Activated gamma-delta T cell treated with anti-CD3 and anti-CD28 coated beads, Interleukin-2, amount 50 U/mL, for 16 hours (primary cell): ENCODE results near the gene ITPR3.

ENCODE experiments used
- DNase-seq: peaks from one replicate; pipeline ENCODE4 v3.0.0-alpha.2; 2020; ENCODE audit warnings: low read depth

The ITPR3 gene

DNA sequence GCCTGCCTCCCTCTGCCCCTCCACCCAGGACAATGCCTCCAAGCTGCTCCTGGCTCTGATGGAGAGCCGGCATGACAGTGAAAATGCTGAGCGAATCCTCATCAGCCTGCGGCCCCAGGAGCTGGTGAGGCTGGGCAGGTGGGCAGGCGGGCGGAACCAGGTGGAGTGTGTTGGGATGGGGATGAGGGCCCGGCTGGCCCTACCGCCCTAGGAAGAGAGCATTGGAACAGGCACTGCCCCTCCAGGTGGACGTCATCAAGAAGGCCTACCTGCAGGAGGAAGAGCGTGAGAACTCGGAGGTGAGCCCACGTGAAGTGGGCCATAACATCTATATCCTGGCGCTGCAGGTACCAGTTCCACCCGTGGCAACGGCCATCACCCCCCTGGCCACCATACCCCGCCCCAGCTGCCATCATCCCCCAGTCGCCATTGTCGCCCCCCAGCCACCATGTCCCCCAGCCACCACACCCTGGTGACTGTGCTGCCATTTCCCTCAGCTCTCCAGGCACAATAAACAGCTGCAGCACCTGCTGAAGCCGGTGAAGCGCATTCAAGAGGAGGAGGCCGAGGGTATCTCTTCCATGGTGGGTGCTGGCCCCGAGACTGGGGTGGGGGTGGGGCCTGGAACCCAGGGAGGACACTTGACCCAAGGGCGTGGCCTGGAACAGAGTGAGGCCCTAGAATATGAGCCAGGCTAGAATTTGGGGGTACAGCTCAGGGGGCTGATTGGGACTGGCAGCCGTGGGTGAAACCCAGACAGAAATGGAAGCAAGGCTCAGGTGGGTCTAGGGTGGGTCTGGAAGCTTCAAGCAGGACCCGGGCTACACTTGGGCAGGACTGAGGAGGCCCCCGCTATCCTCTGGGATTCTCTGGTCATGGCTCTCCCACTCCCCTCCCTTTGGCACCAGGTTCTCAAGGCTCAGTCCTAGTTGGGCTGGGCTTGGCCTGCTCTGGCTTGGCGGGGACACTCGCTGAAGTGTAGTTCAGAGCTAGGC is 66.2 kb downstream of the ITPR3 start:
- DNase-seq = no peak

DNA sequence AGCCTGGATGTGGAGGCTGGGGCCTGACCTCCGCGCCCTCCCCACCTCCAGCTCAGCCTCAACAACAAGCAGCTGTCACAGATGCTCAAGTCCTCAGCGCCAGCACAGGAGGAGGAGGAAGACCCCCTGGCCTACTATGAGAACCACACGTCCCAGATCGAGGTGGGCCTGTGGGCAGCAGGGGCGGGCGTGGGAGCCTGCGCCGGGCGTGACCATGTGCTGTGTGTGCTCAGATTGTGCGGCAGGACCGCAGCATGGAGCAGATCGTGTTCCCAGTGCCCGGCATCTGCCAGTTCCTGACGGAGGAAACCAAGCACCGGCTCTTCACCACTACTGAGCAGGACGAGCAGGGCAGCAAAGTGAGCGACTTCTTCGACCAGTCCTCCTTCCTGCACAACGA is 66.9 kb downstream of the ITPR3 start:
- DNase-seq = no peak

DNA sequence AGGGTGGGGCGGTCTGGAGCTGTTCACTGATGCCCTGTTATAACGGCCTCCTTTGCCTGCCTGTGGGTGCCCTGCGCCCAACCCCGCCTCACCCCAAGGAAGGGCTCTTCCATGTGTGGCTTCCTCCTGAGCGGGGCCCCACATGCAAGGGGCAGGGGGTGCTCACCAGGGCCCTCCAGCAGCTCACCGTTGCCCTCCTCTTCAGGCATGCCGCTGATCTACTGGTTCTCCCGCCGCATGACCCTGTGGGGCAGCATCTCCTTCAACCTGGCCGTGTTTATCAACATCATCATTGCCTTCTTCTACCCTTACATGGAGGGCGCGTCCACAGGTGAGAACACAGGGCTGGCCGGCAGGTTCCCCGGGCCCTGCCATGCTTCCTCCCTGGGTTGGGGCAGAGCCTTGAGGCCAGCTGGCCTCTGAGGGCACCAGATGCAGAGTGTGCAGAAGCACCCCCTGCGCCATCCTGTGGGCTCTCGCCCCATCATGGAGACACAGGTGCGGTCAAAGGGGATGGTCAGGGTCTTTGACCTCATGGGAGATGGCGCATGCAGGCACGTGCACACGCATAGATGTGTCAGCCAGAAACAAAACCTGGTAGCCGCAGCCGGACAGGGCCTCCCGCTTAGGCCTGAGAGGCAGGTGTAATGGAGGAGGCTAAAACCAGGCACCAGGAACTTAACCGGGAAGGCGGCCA is 67.5 kb downstream of the ITPR3 start:
- DNase-seq = no peak

DNA sequence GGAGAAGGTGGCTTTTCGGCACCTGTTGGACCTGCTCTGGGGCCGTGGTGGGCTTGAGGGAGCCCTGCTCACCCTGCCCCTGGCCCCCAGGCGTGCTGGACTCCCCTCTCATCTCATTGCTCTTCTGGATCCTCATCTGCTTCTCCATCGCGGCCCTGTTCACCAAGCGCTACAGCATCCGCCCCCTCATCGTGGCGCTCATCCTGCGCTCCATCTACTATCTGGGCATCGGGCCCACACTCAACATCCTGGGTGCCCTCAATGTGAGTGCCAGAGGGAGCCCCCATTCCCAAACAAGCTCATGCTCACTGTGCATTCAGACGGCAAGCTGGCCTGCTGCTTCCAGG is 68.0 kb downstream of the ITPR3 start:
- no peak for DNase-seq

DNA sequence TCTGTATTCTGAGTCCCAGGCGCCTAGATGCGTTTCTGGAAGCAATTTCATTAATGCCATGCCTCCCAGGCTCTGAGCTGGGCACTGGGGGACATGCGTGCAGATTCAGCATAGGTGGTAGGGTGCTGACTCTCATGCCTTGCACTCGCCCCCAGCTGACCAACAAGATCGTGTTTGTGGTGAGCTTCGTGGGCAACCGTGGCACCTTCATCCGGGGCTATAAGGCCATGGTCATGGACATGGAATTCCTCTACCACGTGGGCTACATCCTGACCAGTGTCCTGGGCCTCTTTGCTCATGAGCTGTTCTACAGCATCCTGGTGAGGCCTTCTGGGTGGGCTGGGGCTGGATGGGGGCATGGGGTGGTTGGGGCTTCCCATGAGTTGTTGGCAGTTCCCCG is 68.8 kb downstream of the ITPR3 start:
- DNase-seq = no peak

DNA sequence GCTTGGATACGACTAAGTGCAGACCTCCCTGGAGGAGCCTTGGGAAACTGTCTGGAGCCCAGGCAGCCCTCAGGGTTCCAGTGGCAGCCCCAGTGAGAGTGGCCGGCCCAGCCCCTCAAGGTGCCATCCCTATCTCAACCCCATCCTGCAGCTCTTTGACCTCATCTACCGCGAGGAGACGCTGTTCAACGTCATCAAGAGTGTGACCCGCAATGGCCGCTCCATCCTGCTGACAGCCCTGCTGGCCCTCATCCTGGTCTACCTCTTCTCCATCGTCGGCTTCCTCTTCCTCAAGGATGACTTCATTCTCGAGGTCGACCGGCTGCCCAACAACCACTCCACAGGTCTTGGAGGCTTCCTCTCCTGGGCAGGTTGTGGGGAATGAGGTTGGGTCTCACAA is 69.6 kb downstream of the ITPR3 start:
- no peak for DNase-seq

DNA sequence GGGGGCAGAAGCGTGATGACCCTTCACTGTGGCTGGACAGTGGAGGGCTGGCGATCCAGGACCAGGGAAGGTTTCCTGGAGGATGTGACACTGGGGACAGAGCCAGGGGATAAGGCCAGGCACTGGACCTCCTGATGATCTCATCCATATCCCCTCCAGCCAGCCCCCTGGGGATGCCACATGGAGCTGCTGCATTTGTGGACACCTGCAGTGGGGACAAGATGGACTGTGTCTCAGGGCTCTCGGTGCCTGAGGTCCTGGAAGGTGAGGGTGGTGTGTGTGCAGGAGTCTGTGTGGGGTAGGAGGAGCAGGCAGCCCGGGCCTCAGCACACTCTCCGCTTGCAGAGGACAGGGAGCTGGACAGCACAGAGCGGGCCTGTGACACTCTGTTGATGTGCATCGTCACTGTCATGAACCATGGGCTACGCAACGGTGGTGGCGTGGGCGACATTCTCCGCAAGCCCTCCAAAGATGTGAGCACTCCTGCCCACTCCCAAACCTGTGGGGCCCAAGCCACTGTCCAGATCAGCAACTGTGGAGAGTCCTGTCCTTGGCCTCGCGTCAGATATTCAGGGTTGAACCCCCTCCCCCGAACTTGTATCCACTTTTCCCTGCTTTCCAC is 70.4 kb downstream of the ITPR3 start:
- DNase-seq = no peak

DNA sequence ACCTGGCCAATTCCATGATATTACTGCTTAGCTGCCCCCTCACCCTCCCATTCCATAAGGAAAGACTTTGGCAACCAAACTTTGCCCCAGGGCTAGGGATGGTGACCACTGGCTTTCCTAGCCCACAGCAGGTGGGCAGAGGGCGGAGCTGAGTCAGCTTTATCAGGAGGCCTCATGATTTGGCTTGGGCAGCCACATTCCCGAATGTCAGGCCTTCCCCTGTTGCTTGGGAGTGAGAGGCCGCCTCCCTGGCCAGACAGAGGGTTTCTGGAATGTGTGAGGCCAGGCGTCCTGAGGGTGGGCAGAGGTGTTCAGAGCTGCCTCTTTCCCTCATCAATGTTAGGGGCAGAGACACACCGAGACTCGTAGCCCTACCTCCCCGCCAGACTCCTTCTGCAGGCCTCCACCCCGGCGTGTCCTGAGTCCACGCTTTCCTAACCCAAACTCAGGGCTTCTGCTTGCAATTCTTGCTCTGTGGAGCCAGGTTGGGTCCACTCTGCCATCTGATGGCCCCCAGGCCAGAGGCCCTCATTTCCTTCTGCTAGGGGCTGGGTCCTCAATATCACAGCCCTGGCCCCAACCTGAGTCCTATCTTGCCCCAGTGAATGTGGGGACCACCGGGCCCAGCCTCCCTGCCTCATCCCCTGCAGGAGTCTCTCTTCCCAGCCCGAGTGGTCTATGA is 71.1 kb downstream of the ITPR3 start:
- no peak for DNase-seq

DNA sequence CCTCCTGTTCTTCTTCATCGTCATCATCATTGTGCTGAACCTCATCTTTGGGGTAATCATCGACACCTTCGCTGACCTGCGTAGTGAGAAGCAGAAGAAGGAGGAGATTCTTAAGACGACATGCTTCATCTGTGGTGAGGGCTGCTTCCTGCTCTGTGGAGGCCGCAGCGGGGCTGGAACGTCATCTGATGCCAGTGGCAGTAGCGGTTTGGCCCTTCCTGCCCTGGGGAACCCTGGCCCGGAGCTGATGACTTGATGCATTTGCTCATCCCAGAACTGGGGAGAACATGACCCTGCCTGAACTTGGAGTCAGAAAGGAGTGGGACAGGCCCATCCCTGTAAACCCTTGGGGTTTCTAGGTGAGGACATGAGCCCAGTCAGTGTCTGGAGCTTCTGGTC is 71.6 kb downstream of the ITPR3 start:
- DNase-seq = peak; percentile 47

DNA sequence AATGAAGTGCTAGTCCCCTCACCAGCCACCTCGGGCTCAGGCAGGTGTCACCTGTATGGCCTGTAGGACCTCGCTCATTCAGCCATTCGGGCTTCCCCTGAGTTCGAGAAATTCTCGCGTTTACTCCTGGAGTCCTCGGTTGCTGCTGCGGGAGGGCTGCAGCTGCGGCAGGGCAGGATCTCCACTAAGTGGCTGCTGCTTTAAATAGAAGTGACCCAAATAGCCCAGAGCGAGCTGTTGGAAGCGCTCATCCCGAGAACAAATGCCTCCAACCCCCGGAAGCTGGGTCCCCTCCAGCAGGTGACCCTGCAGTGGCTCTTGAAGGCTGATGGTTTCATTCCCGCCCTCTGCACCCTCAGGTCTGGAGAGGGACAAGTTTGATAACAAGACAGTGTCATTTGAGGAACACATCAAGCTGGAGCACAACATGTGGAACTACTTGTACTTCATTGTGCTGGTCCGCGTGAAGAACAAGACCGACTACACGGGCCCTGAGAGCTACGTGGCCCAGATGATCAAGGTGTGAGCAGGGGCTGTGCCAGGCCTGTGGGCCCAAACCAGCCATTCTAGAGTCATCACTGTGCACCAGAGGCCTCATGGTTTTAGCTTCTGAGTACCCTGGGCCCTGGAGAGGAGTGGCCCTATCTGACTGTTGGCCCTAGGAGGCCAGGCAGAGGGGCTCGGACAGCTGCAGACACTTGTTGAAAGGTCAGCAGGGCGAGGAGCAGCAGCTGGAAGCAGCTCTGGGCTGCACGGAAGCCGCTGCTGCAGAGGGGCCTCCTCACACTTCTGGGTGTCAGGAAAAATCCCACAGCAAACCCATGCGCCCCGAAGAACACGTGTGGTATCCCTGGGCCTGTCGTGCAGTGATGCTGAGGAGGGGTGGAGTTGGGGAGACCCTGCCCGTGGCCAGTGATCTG is 72.3 kb downstream of the ITPR3 start:
- no peak for DNase-seq

DNA sequence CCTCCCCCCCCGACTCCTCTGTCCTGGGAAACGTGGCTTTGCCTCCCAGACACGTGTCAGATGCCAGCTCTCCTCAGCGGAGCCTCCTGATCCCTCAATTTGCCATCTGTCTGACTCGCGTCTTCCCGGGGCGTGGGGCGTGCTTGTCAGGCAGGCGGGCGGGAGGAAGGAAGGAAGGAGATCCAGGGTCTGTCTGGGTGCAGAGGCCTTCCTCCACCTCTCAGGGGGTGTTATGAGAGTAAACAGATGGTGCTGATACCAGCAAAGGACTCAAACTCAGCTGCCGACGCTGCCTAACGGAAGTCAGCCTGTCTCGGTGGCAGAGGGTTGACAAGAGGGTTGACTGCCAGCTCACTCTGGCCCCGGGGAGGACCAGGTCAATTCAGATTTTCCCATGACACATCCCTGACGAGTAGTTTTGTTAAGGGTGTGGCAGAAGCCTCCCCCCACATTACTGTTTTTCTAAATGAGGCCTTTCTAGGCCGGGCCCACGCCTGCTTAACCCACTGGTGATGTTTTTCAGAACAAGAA is 73.3 kb downstream of the ITPR3 start:
- DNase-seq = peak; percentile 45

DNA sequence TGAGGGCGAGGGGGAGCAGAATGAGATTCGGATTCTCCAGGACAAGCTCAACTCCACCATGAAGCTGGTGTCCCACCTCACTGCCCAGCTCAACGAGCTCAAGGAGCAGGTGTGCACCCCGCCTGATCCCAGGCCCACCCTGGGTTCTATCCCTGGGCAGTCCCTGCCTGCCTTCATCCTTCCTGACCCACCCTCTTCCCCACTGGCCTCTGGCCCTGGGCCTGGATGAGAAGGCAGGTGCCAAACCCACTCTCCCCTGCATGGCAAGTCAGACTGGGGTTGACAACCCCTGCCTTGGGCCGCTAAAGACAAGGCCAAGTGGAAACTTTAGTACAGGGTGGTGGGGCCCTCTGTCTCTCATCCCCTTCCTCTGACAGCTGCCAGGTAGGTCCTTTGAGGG is 73.9 kb downstream of the ITPR3 start:
- DNase-seq = no peak

DNA sequence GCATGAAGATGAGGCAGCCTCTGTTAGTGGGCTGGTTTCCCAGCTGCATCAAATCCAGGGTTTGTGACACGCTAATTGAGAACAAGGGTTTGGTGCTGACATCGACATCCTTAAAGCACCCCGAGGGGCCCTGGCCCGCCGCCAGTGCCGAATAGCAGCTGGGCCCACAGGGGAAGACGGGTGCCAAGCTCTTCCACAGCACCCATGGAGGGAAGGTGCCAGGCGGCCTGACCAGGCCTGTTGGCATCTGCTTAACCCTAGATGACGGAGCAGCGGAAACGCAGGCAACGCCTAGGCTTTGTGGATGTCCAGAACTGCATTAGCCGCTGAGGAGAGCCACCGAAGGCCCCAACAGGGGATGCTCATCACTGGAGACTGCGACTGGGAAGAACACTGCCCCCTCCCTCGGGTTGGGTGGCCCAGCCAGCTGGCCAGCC is 74.3 kb downstream of the ITPR3 start:
- no peak for DNase-seq

DNA sequence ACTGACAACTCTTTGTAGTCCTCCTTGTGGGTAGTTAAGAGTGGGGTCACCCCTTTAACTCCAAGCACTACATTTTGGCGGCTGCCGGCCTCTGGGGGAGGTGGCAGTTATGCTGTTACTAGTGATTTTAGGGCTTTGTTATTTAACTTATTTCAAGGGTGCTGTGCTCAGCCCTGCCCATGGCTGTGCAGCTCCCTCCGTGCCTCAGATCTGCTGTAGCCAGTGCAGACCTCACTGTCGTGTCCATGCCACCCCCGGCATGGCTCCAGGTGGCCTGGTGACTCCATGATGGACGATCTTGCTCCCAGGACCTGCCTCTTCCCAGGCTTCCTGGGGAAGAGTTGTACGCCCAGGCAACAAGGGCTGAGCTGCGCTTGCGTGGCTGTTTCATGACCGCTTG is 75.0 kb downstream of the ITPR3 start:
- no peak for DNase-seq

DNA sequence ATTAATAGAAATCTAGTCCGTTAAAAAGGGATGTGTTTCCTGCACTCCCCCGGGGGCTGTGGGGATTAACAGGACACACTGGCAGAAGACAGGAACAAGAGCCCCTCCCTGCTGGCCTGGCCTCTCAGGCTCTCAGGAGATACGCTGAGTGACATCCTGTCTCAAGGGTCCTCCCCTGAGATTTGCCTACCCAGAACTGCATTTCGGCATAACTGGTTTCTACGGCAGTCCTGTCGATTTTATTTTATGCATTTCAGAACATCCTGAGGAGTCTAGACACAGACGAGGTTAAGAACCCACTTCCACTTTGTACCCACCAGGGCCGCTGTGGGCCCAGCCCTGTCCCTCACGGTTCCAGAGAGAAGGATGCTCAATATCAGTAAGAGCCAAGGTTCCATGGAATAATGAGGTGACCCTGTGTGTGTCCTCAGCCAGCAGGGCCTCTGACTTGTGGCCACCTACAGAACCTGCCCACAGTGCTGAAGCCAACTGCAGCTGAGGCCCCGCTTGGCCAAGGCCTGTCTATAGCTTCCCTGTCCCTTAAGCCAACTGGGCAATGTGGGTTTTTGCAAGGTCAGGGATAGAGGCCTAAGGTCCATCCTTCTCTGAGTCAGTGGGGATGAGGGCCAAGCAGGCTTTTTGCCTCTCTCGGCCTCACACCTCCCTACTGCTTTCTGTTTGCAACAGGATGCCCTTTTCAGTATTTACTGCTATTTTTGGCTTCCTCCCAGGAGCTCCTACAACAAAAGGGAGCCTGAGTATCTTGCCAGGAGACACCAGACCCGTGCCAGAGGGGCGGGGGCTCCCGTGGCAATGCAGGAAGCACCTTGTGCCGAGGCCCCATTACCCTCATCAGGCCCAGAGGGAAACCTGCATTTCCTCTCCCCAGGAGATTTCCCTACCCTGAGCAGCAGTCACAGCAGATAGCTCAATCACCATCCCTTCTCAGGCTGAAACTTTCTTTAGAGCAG is 75.7 kb downstream of the ITPR3 start:
- no peak for DNase-seq

DNA sequence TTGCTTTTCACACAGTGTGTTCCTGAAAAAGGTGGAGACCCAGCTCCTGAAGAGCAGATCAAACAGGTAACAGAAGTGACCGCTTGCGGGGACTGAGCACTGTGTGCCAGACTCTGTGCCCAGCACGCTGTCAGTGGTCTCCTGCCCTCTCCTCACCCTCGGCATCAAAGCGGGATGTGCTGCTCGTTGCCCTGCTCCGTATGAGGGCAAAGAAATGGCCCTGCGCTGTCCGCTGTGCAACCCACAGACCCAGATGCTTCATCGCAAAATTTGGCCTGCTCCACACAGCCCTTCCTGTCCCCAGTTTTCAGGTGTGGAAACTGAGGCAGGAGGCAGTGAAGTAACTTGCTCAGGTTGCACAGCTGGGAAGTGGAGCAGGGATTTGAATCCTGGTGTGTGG is 76.7 kb downstream of the ITPR3 start:
- DNase-seq = no peak

DNA sequence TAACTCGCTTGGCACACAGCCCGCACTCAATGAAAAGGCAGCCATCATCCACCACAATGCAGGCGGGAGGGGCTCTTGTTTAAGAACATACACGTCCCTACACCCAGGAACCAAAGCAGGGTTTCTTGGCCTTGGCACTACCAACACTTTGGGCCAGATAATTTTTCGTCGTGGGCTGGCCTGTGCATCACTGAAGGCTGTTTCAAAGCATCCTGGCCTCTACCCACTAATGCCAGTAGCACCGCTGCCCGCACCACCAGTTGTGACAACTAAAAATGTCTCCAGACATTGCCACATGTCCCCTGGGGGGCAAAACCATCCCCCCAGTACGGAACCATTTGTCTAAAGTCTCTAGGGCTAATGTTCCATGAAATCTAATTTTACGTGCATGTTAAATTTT is 77.4 kb downstream of the ITPR3 start:
- no peak for DNase-seq

DNA sequence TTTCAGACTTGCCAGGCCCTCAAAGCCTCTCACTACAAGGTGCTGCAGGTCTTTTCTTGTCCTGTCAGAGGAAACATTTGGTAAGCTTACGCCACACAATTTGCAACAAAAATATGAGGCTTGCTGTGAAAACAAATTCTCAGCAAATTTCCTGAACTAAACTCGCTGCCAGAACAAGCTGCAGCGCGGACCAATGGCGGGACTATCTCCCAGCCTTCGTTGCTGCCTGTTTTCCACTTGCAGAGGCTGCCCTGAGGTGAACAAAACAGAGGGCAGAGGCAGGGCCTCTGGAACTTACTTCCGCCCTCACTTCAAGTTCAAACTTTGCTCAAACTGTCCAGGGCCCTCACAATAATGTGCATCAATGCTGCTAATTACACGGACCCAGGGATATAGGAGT is 78.0 kb downstream of the ITPR3 start:
- no peak for DNase-seq

DNA sequence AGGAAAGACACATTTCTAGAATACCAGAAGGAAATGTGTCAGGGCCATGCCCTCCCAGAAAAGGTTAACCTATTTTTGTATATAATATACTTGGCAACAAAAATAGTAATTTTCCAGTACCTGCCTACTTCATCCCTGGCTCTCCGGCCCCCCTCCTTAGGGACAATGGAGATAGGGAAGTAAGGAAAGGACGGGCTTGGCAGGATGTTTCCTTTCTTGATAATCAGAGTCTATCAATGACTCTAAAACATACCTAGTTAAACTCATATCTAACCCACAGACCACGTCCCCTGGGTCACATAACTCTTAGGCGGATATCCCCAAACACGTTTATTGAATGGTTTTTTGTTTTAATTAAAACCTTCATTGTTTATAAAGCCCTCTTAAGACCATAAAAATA is 78.6 kb downstream of the ITPR3 start:
- DNase-seq = no peak
